ENCODE data around the gene PRPS1.

DNA sequence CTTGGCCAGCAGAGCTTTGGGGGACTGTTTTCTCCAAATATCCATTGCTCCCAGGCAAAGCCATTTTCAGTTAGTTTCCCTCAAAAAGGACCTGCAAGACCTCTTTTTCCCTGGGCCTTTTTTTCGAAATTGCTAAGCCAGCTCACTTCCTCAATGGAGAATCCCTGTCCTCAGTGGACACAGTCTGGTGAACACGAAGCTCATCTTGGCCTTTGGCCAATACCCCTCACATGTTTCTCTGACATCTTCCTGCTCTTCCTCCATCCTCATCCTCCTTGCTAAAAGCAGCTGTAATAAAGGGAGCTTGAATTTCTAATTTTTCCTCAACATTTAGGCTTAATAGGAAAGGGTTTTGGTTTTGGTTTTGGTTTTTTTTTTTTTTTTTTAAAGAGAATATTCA, 17.6 kb upstream of the PRPS1 start:
- TF ChIP-seq, protein P1, sequence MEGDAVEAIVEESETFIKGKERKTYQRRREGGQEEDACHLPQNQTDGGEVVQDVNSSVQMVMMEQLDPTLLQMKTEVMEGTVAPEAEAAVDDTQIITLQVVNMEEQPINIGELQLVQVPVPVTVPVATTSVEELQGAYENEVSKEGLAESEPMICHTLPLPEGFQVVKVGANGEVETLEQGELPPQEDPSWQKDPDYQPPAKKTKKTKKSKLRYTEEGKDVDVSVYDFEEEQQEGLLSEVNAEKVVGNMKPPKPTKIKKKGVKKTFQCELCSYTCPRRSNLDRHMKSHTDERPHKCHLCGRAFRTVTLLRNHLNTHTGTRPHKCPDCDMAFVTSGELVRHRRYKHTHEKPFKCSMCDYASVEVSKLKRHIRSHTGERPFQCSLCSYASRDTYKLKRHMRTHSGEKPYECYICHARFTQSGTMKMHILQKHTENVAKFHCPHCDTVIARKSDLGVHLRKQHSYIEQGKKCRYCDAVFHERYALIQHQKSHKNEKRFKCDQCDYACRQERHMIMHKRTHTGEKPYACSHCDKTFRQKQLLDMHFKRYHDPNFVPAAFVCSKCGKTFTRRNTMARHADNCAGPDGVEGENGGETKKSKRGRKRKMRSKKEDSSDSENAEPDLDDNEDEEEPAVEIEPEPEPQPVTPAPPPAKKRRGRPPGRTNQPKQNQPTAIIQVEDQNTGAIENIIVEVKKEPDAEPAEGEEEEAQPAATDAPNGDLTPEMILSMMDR (conservative IDR thresholded peaks at IDR 0.05 in 1 of 2, IDR thresholded peaks at IDR 0.05 in 1 of 2; ENCODE audit: low read depth in 1 of 2, low read length in 2 of 2) = no peak
- no peak for TF ChIP-seq EZH2 (IDR thresholded peaks at IDR 0.05; ENCODE audit: low read length, missing control alignments)

Measured in fibroblast of lung (primary cell).